BE2C (cell line): ENCODE measurements around the gene PSD2.

Experiments
- DNase-seq: peaks from one replicate; pipeline ENCODE4 v3.0.0-alpha.2; 2020
- H3K27me3 ChIP-seq: fragments of 250-450 bp; sonication (Bioruptor Pico); 2 replicates; pipeline ENCODE4 v1.5.1; 2020; ENCODE audit warnings: mild to moderate bottlenecking
- H3K36me3 ChIP-seq: fragments of 250-450 bp; sonication (Bioruptor Pico); 2 replicates; pipeline ENCODE4 v1.5.1; 2020; ENCODE audit warnings: mild to moderate bottlenecking
- H3K4me1 ChIP-seq: fragments of 250-450 bp; sonication (Bioruptor Pico); 2 replicates; pipeline ENCODE4 v1.5.1; 2020
- H3K4me3 ChIP-seq: 2 replicates; pipeline ENCODE4 v1.5.1; 2011; ENCODE audit warnings: low read depth, low read length
- H3K9me3 ChIP-seq: fragments of 250-450 bp; sonication (Bioruptor Pico); 2 replicates; pipeline ENCODE4 v1.5.1; 2020
- TF ChIP-seq, protein P1 (sequence below): IDR thresholded peaks from 2 replicates; pipeline ENCODE4 v1.5.1; 2012; ENCODE audit warnings: mild to moderate bottlenecking, low read depth, low read length

PSD2 gene

DNA sequence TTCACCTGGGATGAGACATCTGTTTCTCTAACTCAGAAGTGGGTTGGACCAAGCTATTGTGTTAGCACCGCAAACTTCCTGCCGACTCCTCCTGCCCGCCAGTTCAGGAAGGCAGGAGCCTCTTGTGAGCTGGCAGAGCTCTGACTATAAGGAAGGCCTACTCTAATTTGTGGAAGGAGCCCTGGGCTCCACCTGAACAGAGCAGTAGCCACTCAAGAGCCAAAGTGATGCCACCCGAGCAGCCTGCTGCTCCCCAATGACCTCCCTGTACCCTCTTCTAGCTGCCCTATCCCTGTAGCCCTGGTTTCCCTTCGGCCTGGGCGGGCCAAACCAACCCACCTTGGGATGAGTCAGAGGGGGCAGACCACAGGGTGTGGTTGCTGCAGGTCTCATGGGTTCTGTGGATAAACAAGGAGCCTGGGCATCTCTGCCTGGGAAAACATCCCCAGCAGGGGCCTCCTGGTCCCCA is 81.6 kb downstream of the PSD2 start:
- Histone ChIP-seq H3K27me3 (no peaks in the 10 kb centered on the region), H3K36me3 (no peaks in the 10 kb centered on the region), H3K4me1 (peaks cover 24% of the 10 kb centered on the region), H3K9me3 (no peaks in the 10 kb centered on the region), H3K4me3 (no peak overlapping the region)
- TF ChIP-seq, protein P1, sequence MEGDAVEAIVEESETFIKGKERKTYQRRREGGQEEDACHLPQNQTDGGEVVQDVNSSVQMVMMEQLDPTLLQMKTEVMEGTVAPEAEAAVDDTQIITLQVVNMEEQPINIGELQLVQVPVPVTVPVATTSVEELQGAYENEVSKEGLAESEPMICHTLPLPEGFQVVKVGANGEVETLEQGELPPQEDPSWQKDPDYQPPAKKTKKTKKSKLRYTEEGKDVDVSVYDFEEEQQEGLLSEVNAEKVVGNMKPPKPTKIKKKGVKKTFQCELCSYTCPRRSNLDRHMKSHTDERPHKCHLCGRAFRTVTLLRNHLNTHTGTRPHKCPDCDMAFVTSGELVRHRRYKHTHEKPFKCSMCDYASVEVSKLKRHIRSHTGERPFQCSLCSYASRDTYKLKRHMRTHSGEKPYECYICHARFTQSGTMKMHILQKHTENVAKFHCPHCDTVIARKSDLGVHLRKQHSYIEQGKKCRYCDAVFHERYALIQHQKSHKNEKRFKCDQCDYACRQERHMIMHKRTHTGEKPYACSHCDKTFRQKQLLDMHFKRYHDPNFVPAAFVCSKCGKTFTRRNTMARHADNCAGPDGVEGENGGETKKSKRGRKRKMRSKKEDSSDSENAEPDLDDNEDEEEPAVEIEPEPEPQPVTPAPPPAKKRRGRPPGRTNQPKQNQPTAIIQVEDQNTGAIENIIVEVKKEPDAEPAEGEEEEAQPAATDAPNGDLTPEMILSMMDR: no peak
- no peak for DNase-seq

DNA sequence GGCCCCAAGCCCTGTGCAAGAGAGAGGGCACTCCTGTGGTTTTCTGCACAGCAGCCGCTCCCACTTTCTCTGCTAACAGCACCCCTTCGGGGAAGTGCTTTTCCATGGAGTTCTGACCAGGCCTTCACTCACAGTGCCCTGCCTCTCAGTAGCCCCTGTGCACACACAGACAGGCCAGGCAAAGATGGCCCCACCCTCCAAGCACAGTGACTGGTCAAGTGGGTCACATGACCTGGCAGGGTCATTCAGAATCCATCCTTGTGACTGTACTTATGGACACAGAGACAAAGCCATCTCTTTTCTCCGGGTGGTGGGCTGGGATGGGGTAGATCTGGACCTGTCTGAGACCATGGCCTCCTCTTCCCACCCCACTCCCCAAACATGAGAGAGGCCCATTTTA is 82.5 kb downstream of the PSD2 start:
- no peaks in the 10 kb centered on the region for H3K9me3 ChIP-seq
- H3K4me3 ChIP-seq: no peak overlapping the region
- H3K4me1 ChIP-seq: peaks cover 31% of the 10 kb centered on the region
- H3K36me3 ChIP-seq: no peaks in the 10 kb centered on the region
- TF ChIP-seq, protein P1: no peak
- no peaks in the 10 kb centered on the region for H3K27me3 ChIP-seq
- no peak for DNase-seq

DNA sequence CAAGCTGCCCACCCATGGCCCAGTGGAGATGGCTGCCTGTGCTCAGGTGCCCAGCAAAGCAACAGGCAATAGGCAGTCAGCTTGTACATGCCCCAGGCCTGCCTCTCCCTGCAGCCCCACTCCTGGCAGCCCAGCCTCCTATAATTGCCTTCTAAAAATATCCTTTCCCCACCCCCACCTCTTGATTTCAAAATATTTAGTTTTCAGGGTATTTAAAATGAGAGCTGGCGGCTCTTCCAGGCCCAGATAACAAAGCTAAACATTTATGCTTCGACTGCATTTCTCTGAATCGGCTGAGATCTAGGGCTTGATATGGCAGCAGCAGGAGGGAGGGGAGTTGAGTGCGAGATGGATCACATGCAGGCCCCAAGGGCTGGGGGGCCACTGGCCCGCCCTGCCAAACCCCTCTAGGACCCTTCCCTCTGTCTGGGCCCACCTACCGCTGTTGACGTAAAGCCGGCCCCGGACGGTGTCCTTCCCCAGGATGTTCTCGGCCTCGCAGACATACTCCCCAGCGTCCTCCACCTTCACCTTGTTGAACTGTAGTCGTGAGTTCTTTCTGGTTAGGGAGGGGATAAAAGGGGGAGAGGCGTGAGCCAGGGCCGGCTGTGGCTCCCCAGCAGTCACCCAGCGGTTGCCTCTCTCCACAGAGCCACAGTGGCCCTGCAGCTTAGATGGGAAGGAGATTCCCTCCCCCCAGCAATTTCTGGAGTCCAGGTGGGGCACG is 85.0 kb downstream of the PSD2 start:
- Histone ChIP-seq H3K36me3 (no peaks in the 10 kb centered on the region), H3K27me3 (no peaks in the 10 kb centered on the region), H3K9me3 (no peaks in the 10 kb centered on the region), H3K4me3 (no peak overlapping the region; the same call in 1 of the 2 replicates), H3K4me1 (peaks cover 38% of the 10 kb centered on the region)
- TF ChIP-seq, protein P1: no peak
- DNase-seq: no peak

DNA sequence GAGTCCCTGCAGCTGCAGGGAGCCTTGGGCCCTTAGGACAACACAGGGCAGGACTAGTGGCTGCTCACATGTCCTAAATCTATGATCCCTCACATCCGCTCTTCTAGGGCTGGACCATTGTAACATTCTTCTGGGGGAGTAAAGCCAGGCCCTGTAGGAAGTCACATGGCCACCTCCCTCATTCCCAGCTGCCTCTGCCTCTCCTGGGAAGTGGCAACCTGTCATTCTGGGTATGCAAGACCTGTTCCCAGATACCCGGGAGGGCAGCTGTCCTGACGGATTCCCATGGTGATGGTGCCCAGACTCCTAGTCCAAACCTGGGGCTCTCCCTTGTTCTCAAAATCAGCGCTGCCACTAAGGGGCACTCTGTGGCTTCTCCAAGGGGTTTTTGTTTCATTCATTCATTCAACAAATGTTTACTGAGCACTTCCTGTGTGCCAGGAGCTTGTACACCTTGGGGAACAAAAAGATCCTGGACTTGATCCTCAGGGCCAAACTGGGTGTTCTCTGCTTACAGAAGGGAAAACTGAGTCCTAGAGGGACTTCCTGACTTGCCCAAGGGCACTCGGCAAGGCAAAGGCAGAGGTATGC is 85.6 kb downstream of the PSD2 start:
- Histone ChIP-seq H3K27me3 (no peaks in the 10 kb centered on the region), H3K9me3 (no peaks in the 10 kb centered on the region), H3K36me3 (no peaks in the 10 kb centered on the region), H3K4me1 (peaks cover 38% of the 10 kb centered on the region), H3K4me3 (no peak overlapping the region)
- DNase-seq: peak; percentile 38
- TF ChIP-seq, protein P1: no peak

DNA sequence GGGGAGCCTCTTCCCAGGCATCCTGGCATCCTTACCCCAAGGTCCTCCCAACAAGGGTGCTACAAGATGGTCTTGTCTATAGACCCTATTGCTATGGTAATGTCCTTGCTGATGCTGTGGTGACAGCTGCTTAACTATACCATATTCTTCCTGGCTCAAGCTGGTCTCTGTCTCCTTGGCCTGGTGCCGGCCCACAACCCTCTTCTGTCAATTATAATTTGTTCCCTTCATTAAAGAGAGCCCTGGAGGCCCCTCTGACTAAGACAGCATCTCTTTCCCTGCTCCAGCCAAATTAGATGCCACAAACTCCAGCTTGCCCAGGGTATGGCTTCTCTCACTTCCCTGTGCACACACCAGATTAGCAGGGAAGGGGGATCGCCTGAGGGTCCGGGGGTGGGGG is 86.7 kb downstream of the PSD2 start:
- no peaks in the 10 kb centered on the region for H3K36me3 ChIP-seq
- TF ChIP-seq, protein P1: no peak
- H3K27me3 ChIP-seq: no peaks in the 10 kb centered on the region
- peaks cover 38% of the 10 kb centered on the region for H3K4me1 ChIP-seq
- DNase-seq: peak; percentile 43
- no peaks in the 10 kb centered on the region for H3K9me3 ChIP-seq
- H3K4me3 ChIP-seq: no peak overlapping the region

DNA sequence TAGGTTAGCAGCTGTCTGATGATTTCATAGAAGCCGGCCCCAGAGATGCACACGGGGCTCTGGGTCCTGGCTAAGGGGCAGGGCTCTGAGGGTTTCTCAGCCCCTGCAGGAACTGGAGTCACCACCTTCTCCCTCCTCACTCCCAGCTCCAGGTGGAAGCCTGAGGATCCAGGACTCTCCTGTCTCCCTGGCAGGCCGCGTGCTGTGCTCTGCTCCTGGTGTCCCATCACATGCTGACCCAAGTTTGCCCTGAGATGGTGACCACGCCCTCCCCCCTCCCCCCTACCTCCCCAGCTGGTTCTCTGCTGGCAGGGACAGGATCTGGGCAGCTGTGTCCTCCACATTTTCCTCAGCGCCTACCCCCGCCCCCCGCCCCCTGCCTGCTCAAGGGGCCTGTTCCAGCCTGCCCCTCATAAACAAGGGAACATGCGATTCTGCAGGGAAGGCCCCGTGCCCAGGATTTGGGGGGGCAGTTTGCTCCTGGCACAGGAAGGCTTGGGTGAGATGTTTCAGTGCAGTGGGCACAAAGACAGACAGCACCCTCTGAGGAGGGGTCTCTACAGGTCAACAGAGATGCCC is 87.4 kb downstream of the PSD2 start:
- peak; percentile 40 for DNase-seq
- TF ChIP-seq, protein P1: no peak
- no peaks in the 10 kb centered on the region for H3K9me3 ChIP-seq
- H3K4me1 ChIP-seq: peaks cover 38% of the 10 kb centered on the region
- H3K36me3 ChIP-seq: no peaks in the 10 kb centered on the region
- H3K4me3 ChIP-seq: no peak overlapping the region
- H3K27me3 ChIP-seq: no peaks in the 10 kb centered on the region
